Lower leg skin (tissue), 4 donors: ENCODE data around the gene TARP.

ENCODE experiments used
- DNase-seq, 2 donors: peaks; one replicate each; pipeline ENCODE4 v3.0.0-alpha.2; 2019; ENCODE audit warnings: low spot score in 2 of 2
- H3K4me3 ChIP-seq: fragments of 200-600 bp; sonication (generic); 2 replicates; pipeline ENCODE4 v1.5.1; 2017; ENCODE audit warnings: mild to moderate bottlenecking, low read depth; ENCODE audit not compliant: poor library complexity, severe bottlenecking
- CTCF ChIP-seq, 3 donors: fragments of 450-650 bp; IDR thresholded peaks; one replicate each; pipeline ENCODE4 v1.5.1; 2016; ENCODE audit warnings: antibody characterized with exemption in 3 of 3, mild to moderate bottlenecking in 3 of 3, moderate library complexity in 2 of 3
- POLR2A ChIP-seq, 2 donors: fragments of 450-650 bp; IDR thresholded peaks; one replicate each; pipeline ENCODE4 v1.6.1; 2016 to 2017; ENCODE audit warnings: antibody characterized with exemption in 2 of 2, mild to moderate bottlenecking in 1 of 2, moderate library complexity in 1 of 2
- WGBS, 2 donors: methylation state at CpG; one replicate each; pipeline ENCODE4 v1.1.5; 2018; 5-methylcytosine and 5-hydroxymethylcytosine counted together
- intact Hi-C: fragments of 100-400 bp; cut with DNase I; formaldehyde crosslinking; loops from one replicate; pipeline ENCODE4 v1.15.0; 2023; ENCODE audit warnings: low total_unique reads

The TARP gene

GRCh38 chr7:38222481-38223096 lies 50.8 kb downstream of the TARP start:
- intact Hi-C loops = loop anchor here (5.0 kb wide), 1 partner anchor 115 kb away; no protein-coding TSS in a partner anchor
- peak in 1 of 2 donors; percentile 26 for DNase-seq
- H3K4me3 ChIP-seq = no peak overlapping the region
- TF ChIP-seq CTCF (IDR thresholded peaks at IDR 0.05) (peak in 1 of 3 donors; percentile 91), POLR2A (IDR thresholded peaks at IDR 0.05) (no peak)
- 63 to 65% methylated on average over 5 of the region's 5 CpGs for WGBS, 2 donors

GRCh38 chr7:38220452-38220851 lies 53.0 kb downstream of the TARP start:
- 75 to 81% methylated on average over 3 of the region's 3 CpGs for WGBS, 2 donors
- intact Hi-C loops = loop anchor here (5.0 kb wide), 1 partner anchor 113 kb away; no protein-coding TSS in a partner anchor
- no peak for DNase-seq
- TF ChIP-seq CTCF (IDR thresholded peaks at IDR 0.05) = no peak
- no peak for TF ChIP-seq POLR2A (IDR thresholded peaks at IDR 0.05)
- H3K4me3 ChIP-seq = no peak overlapping the region

GRCh38 chr7:38217672-38218071 lies 55.8 kb downstream of the TARP start:
- DNase-seq = no peak
- intact Hi-C loops = no loop called here
- 79 to 84% methylated on average over 2 of the region's 2 CpGs for WGBS, 2 donors
- TF ChIP-seq CTCF (IDR thresholded peaks at IDR 0.05) = no peak
- TF ChIP-seq POLR2A (IDR thresholded peaks at IDR 0.05) = no peak
- no peak overlapping the region for H3K4me3 ChIP-seq

GRCh38 chr7:38215735-38216670 lies 57.4 kb downstream of the TARP start:
- 32 to 40% methylated on average over 5 of the region's 5 CpGs for WGBS, 2 donors
- no peak overlapping the region for H3K4me3 ChIP-seq
- no peak for TF ChIP-seq CTCF (IDR thresholded peaks at IDR 0.05)
- TF ChIP-seq POLR2A (IDR thresholded peaks at IDR 0.05) = no peak
- DNase-seq = peak; percentile 69 to 94
- intact Hi-C loops = no loop called here

- 50 to 67% methylated on average over 1 of the region's 1 CpG for WGBS, 2 donors
- no peak for DNase-seq
- no peak overlapping the region for H3K4me3 ChIP-seq
- intact Hi-C loops = no loop called here
- no peak for TF ChIP-seq POLR2A (IDR thresholded peaks at IDR 0.05)
- no peak for TF ChIP-seq CTCF (IDR thresholded peaks at IDR 0.05)
Observed at GRCh38 chr7:38215115-38215514, 58.3 kb downstream of the TARP start.
